ENCODE data around the gene C1QTNF7. TPM values are rescaled to one million over a fixed set of nuclear protein-coding genes. Genes with fewer than 3 reads are reported as not detected.
A peak's percentile ranks its signal among the peaks of the same experiment; 100 is the strongest.

The C1QTNF7 gene
- total and polyA plus RNA-seq, 2 experiments from 2014 or later: not detected

- H3K4me3 ChIP-seq: no peak overlapping the region
- H3F3A ChIP-seq (ENCODE audit: insufficient read depth): peaks cover 12% of the 10 kb centered on the region
- TF ChIP-seq EZH2phosphoT487 (IDR thresholded peaks at IDR 0.05; ENCODE audit: insufficient read depth, low read depth) (no peak), EZH2 (IDR thresholded peaks at IDR 0.05; ENCODE audit: insufficient read depth, poor library complexity, severe bottlenecking) (no peak)
- no peak overlapping the region for H3K27ac ChIP-seq
- no peaks in the 10 kb centered on the region for H3K27me3 ChIP-seq (replicated peaks; ENCODE audit: insufficient read depth)
- no peak overlapping the region for H3K4me2 ChIP-seq (ENCODE audit: unreplicated experiment)
- H4K20me1 ChIP-seq (ENCODE audit: insufficient read depth): no peaks in the 10 kb centered on the region
- no peaks in the 10 kb centered on the region for H3K9me2 ChIP-seq (ENCODE audit: insufficient read depth)
- peaks cover 11% of the 10 kb centered on the region for H3K4me1 ChIP-seq (ENCODE audit: insufficient read depth)
- in situ Hi-C loops (cut with MboI): no loop called here
- no peak overlapping the region for H2AFZ ChIP-seq
- DNase-seq: no peak
- H3K79me2 ChIP-seq (ENCODE audit: insufficient read depth): no peaks in the 10 kb centered on the region
- no peaks in the 10 kb centered on the region for H3K36me3 ChIP-seq (ENCODE audit: low read depth)
- no peaks in the 10 kb centered on the region for H3K9me3 ChIP-seq (ENCODE audit: low read depth)
- H3K9ac ChIP-seq: no peak overlapping the region
Measured at GRCh38 chr4:15417233-15417660, 10.6 kb upstream of the C1QTNF7 start.

GRCh38 chr4:15418956-15419355 is 8.9 kb upstream of the C1QTNF7 start:
- Histone ChIP-seq H3K36me3 (ENCODE audit: low read depth) (no peaks in the 10 kb centered on the region), H3K79me2 (ENCODE audit: insufficient read depth) (no peaks in the 10 kb centered on the region)
- in situ Hi-C loops (cut with MboI): no loop called here

DNA sequence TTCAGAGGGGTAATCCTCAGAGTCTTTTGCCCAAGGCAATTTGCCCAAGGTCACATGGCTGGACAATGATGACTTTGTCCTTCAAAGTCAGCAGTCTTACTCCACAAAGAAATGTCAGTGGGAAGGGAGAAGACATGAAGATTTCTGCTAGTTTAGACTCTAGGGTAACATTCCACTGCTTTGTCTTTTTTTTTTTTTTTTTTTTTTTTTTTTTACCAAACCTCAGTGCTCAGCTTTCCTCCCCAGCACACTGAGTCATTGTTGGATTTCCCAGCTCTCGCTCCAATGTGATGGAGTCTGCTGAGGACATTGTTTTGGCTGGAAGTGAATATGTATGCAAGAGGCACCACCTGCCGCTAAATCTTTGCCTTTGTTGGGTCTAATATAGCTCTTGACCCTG is 7.2 kb upstream of the C1QTNF7 start:
- no peaks in the 10 kb centered on the region for H3K4me1 ChIP-seq (ENCODE audit: insufficient read depth)
- H3F3A ChIP-seq (ENCODE audit: insufficient read depth): no peaks in the 10 kb centered on the region
- H3K9me2 ChIP-seq (ENCODE audit: insufficient read depth): no peaks in the 10 kb centered on the region
- peak; percentile 75 for DNase-seq
- no peak for TF ChIP-seq EZH2phosphoT487 (IDR thresholded peaks at IDR 0.05; ENCODE audit: insufficient read depth, low read depth)
- no peak for TF ChIP-seq EZH2 (IDR thresholded peaks at IDR 0.05; ENCODE audit: insufficient read depth, poor library complexity, severe bottlenecking)
- no peaks in the 10 kb centered on the region for H3K9me3 ChIP-seq (ENCODE audit: low read depth)
- no peaks in the 10 kb centered on the region for H3K27me3 ChIP-seq (replicated peaks; ENCODE audit: insufficient read depth)
- 34 to 38% methylated on average over 2 of the region's 2 CpGs for WGBS, 2 experiments (ENCODE audit: low coverage in 1 of 2, low lambda C conversion rate in 2 of 2, missing lambda C conversion rate in 2 of 2)
- H2AFZ ChIP-seq: no peak overlapping the region
- H3K27ac ChIP-seq: no peak overlapping the region
- H3K9ac ChIP-seq: no peak overlapping the region
- no peaks in the 10 kb centered on the region for H3K79me2 ChIP-seq (ENCODE audit: insufficient read depth)
- H3K4me2 ChIP-seq (ENCODE audit: unreplicated experiment): no peak overlapping the region
- in situ Hi-C loops (cut with MboI): no loop called here
- no peaks in the 10 kb centered on the region for H3K36me3 ChIP-seq (ENCODE audit: low read depth)
- H4K20me1 ChIP-seq (ENCODE audit: insufficient read depth): no peaks in the 10 kb centered on the region
- H3K4me3 ChIP-seq: no peak overlapping the region

More at GRCh38 chr4:15418956-15419355, 8.9 kb upstream of the C1QTNF7 start:
- Histone ChIP-seq H3K9ac (no peak overlapping the region), H3F3A (ENCODE audit: insufficient read depth) (peaks cover 12% of the 10 kb centered on the region), H3K4me2 (ENCODE audit: unreplicated experiment) (no peak overlapping the region), H3K27ac (no peak overlapping the region), H2AFZ (no peak overlapping the region), H3K9me3 (ENCODE audit: low read depth) (no peaks in the 10 kb centered on the region), H3K27me3 (replicated peaks; ENCODE audit: insufficient read depth) (no peaks in the 10 kb centered on the region), H4K20me1 (ENCODE audit: insufficient read depth) (no peaks in the 10 kb centered on the region), H3K4me3 (no peak overlapping the region), H3K4me1 (ENCODE audit: insufficient read depth) (peaks cover 11% of the 10 kb centered on the region), H3K9me2 (ENCODE audit: insufficient read depth) (no peaks in the 10 kb centered on the region)
- no peak for TF ChIP-seq EZH2 (IDR thresholded peaks at IDR 0.05; ENCODE audit: insufficient read depth, poor library complexity, severe bottlenecking)
- no peak for TF ChIP-seq EZH2phosphoT487 (IDR thresholded peaks at IDR 0.05; ENCODE audit: insufficient read depth, low read depth)
- no peak for DNase-seq
- 77 to 87% methylated on average over 2 of the region's 2 CpGs for WGBS, 2 experiments (ENCODE audit: low coverage in 1 of 2, low lambda C conversion rate in 2 of 2, missing lambda C conversion rate in 2 of 2)

- WGBS, 2 experiments (ENCODE audit: low coverage in 1 of 2, low lambda C conversion rate in 2 of 2, missing lambda C conversion rate in 2 of 2): 79 to 81% methylated on average over 5 of the region's 5 CpGs
- in situ Hi-C loops (cut with MboI): no loop called here
Measured at GRCh38 chr4:15423285-15423711, 4.5 kb upstream of the C1QTNF7 start.

DNA sequence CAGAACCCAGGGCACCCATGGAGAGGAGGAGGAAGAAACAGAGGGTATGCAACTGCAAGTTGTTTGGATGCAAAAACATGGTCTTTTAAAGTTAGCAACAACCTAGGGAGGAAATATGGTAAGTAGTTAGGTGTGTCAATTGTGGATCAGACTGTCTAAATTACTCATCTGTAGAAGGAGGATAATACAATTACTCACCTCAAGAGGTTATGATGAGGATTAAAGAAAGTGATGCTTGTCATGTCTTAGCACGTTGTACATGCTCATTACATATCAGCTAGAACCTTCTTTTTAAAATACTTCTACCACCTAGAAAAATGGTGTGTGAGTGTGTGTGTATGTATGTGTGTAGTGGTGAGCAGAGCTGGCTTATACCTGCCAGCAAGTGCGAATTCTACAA is 2.3 kb upstream of the C1QTNF7 start:
- Histone ChIP-seq H3K27me3 (replicated peaks; ENCODE audit: insufficient read depth) (peaks cover 3% of the 10 kb centered on the region; the same call in 1 of the 2 replicates), H3K79me2 (ENCODE audit: insufficient read depth) (no peaks in the 10 kb centered on the region), H2AFZ (no peak overlapping the region), H3K4me1 (ENCODE audit: insufficient read depth) (no peaks in the 10 kb centered on the region), H3K9me3 (ENCODE audit: low read depth) (no peaks in the 10 kb centered on the region), H3K4me3 (no peak overlapping the region), H4K20me1 (ENCODE audit: insufficient read depth) (no peaks in the 10 kb centered on the region), H3K36me3 (ENCODE audit: low read depth) (no peaks in the 10 kb centered on the region), H3K9ac (no peak overlapping the region), H3K9me2 (ENCODE audit: insufficient read depth) (no peaks in the 10 kb centered on the region), H3K27ac (no peak overlapping the region), H3K4me2 (ENCODE audit: unreplicated experiment) (no peak overlapping the region), H3F3A (ENCODE audit: insufficient read depth) (no peaks in the 10 kb centered on the region)
- WGBS, 2 experiments (ENCODE audit: low coverage in 1 of 2, low lambda C conversion rate in 2 of 2, missing lambda C conversion rate in 2 of 2): 60 to 72% methylated on average over 2 of the region's 2 CpGs
- no peak for DNase-seq
- in situ Hi-C loops (cut with MboI): no loop called here
- TF ChIP-seq EZH2phosphoT487 (IDR thresholded peaks at IDR 0.05; ENCODE audit: insufficient read depth, low read depth): no peak
- no peak for TF ChIP-seq EZH2 (IDR thresholded peaks at IDR 0.05; ENCODE audit: insufficient read depth, poor library complexity, severe bottlenecking)

More at GRCh38 chr4:15423285-15423711, 4.5 kb upstream of the C1QTNF7 start:
- H3K36me3 ChIP-seq (ENCODE audit: low read depth): no peaks in the 10 kb centered on the region
- H3K4me1 ChIP-seq (ENCODE audit: insufficient read depth): no peaks in the 10 kb centered on the region
- H3K9me3 ChIP-seq (ENCODE audit: low read depth): no peaks in the 10 kb centered on the region
- no peaks in the 10 kb centered on the region for H3F3A ChIP-seq (ENCODE audit: insufficient read depth)
- H3K27ac ChIP-seq: no peak overlapping the region
- no peak overlapping the region for H3K4me2 ChIP-seq (ENCODE audit: unreplicated experiment)
- H4K20me1 ChIP-seq (ENCODE audit: insufficient read depth): no peaks in the 10 kb centered on the region
- H3K4me3 ChIP-seq: no peak overlapping the region
- H3K79me2 ChIP-seq (ENCODE audit: insufficient read depth): no peaks in the 10 kb centered on the region
- no peak for DNase-seq
- TF ChIP-seq EZH2phosphoT487 (IDR thresholded peaks at IDR 0.05; ENCODE audit: insufficient read depth, low read depth): no peak
- no peak for TF ChIP-seq EZH2 (IDR thresholded peaks at IDR 0.05; ENCODE audit: insufficient read depth, poor library complexity, severe bottlenecking)
- no peaks in the 10 kb centered on the region for H3K9me2 ChIP-seq (ENCODE audit: insufficient read depth)
- H3K9ac ChIP-seq: no peak overlapping the region
- no peak overlapping the region for H2AFZ ChIP-seq
- no peaks in the 10 kb centered on the region for H3K27me3 ChIP-seq (replicated peaks; ENCODE audit: insufficient read depth)
